HepG2 (cell line): ENCODE data around the gene ABCB8. TPM values are rescaled to one million over a fixed set of nuclear protein-coding genes. Genes with fewer than 3 reads are reported as not detected.

ENCODE experiments used
- ATAC-seq: fragments of 200-7000 bp; cut with Tn5 transposase; 3 replicates; pipeline ENCODE4 v1.9.1; 2020; ENCODE audit warnings: mild to moderate bottlenecking, moderate library complexity
- BruUV-seq: library from RNA; stranded (reverse); fragments of 400-500 nt; replicated peaks from 2 replicates; lab custom pipeline; 2021; lab: Mats Ljungman, UMichigan
- CTCF ChIA-PET: fragments of 300-600 bp; formaldehyde crosslinking; extraction: SDS; loops from one replicate; lab custom pipeline; 2021; ENCODE audit warnings: low total read pairs, inconsistent platforms, low intra/inter-chr PET ratio; lab: Yijun Ruan, JAX
- POLR2A ChIA-PET: fragments of 350-600 bp; sonication (Branson Sonifier 250); formaldehyde crosslinking; loops from one replicate; lab custom pipeline; 2020; ENCODE audit warnings: antibody characterized with exemption, inconsistent platforms; lab: Yijun Ruan, JAX
- DNase-seq: peaks from one replicate; pipeline ENCODE4 v3.0.0-alpha.2; 2015; ENCODE audit warnings: low spot score
- FAIRE-seq: peaks from 3 replicates; lab custom pipeline; 2011; peaks lifted over from hg19 to GRCh38; lab: Jason Lieb, UNC
- H2AFZ ChIP-seq: one replicate; pipeline ENCODE4 v1.6.1; 2011; ENCODE audit warnings: low read length, inconsistent platforms
- H3K27ac ChIP-seq: fragments of 300-600 bp; 3 replicates; pipeline ENCODE4 v1.8.0; 2011; ENCODE audit warnings: mixed run types, mild to moderate bottlenecking, mixed read lengths, low read length, inconsistent platforms; ENCODE audit not compliant: insufficient read depth; ENCODE audit errors: extremely low read length
- H3K27me3 ChIP-seq, 2 experiments: fragments of 200-600 bp in 1 of 2; 2 replicates in 1 of 2; 3 replicates in 1 of 2; pipeline versions ENCODE4 v1.6.0 to v1.8.0; 2011; ENCODE audit warnings: low read length in 2 of 2, mild to moderate bottlenecking in 2 of 2, moderate library complexity in 2 of 2, inconsistent platforms in 1 of 2; ENCODE audit not compliant: insufficient read depth in 2 of 2, control insufficient read depth in 1 of 2
- H3K36me3 ChIP-seq, 2 experiments: fragments of 200-600 bp in 1 of 2; replicated peaks in 1 of 2; 2 replicates in 1 of 2; 3 replicates in 1 of 2; pipeline versions ENCODE4 v1.5.1 to v1.8.0; 2011; ENCODE audit warnings: low read length in 2 of 2, inconsistent platforms in 1 of 2; ENCODE audit not compliant: insufficient read depth in 2 of 2, control insufficient read depth in 1 of 2
- H3K4me1 ChIP-seq: 2 replicates; pipeline ENCODE4 v1.5.1; 2012; ENCODE audit warnings: low read length, inconsistent platforms; ENCODE audit not compliant: insufficient read depth
- H3K4me2 ChIP-seq: 2 replicates; pipeline ENCODE4 v1.6.0; 2011; ENCODE audit warnings: low read depth, low read length, inconsistent platforms
- H3K4me3 ChIP-seq, 3 experiments: fragments of 200-600 bp in 1 of 3; sonication (generic), shearing (Covaris generic) in 1 of 3; replicated peaks in 1 of 3; 2 replicates each; pipeline ENCODE4 v1.5.1; 2011 to 2016; ENCODE audit warnings: low read length in 3 of 3, inconsistent platforms in 2 of 3, low read depth in 2 of 3, mild to moderate bottlenecking in 2 of 3, control low read depth in 1 of 3, mixed read lengths in 1 of 3; ENCODE audit not compliant: insufficient read depth in 1 of 3
- H3K79me2 ChIP-seq: one replicate; pipeline ENCODE4 v1.6.1; 2011; ENCODE audit warnings: low read length, inconsistent platforms; ENCODE audit not compliant: insufficient read depth
- H3K9ac ChIP-seq: 2 replicates; pipeline ENCODE4 v1.6.0; 2011; ENCODE audit warnings: mild to moderate bottlenecking, low read depth, low read length, inconsistent platforms; ENCODE audit not compliant: insufficient read depth
- H3K9me3 ChIP-seq: 2 replicates; pipeline ENCODE4 v1.5.1; 2012; ENCODE audit warnings: mild to moderate bottlenecking, low read length
- H4K20me1 ChIP-seq: 2 replicates; pipeline ENCODE4 v1.6.0; 2011; ENCODE audit warnings: inconsistent platforms, mild to moderate bottlenecking, low read length, moderate library complexity; ENCODE audit not compliant: insufficient read depth
- BCL6 ChIP-seq: IDR thresholded peaks from 2 replicates; pipeline ENCODE4 v1.6.1; 2016; ENCODE audit warnings: missing genetic modification reagents, missing compliant biosample characterization
- CBX2 ChIP-seq, 2 experiments: fragments of 200-600 bp in 1 of 2; sonication (generic); formaldehyde crosslinking in 1 of 2; IDR thresholded peaks; 2 replicates each; pipeline versions ENCODE4 v1.7.0 to v1.8.1; 2018 to 2022; ENCODE audit warnings: low read depth in 2 of 2, low read length in 1 of 2, mild to moderate bottlenecking in 1 of 2, missing genetic modification reagents in 1 of 2
- HOXA5 ChIP-seq: sonication (generic); formaldehyde crosslinking; IDR thresholded peaks from 2 replicates; pipeline ENCODE4 v1.4.0; 2020; ENCODE audit warnings: missing genetic modification reagents
- KLF9 ChIP-seq: IDR thresholded peaks from 2 replicates; pipeline ENCODE4 v1.6.1; 2016; ENCODE audit warnings: low read depth
- PHF20 ChIP-seq: sonication (generic); formaldehyde crosslinking; IDR thresholded peaks from 2 replicates; pipeline ENCODE4 v1.5.0; 2020; ENCODE audit warnings: mild to moderate bottlenecking, missing genetic modification reagents
- SMAD9 ChIP-seq: sonication (generic); formaldehyde crosslinking; IDR thresholded peaks from 2 replicates; pipeline ENCODE4 v1.5.1; 2020; ENCODE audit warnings: mild to moderate bottlenecking, missing genetic modification reagents
- TMF1 ChIP-seq: sonication (generic); formaldehyde crosslinking; IDR thresholded peaks from 2 replicates; pipeline ENCODE4 v1.8.1; 2022; ENCODE audit warnings: low read depth, missing genetic modification reagents
- ZBTB4 ChIP-seq: sonication (generic); formaldehyde crosslinking; IDR thresholded peaks from 2 replicates; pipeline ENCODE4 v1.4.0; 2020; ENCODE audit warnings: missing genetic modification reagents, mild to moderate bottlenecking, borderline replicate concordance
- ZFP41 ChIP-seq: sonication (generic); formaldehyde crosslinking; IDR thresholded peaks from 2 replicates; pipeline ENCODE4 v1.4.0; 2020; ENCODE audit warnings: mild to moderate bottlenecking, missing genetic modification reagents, borderline replicate concordance
- ZNF235 ChIP-seq: sonication (generic); formaldehyde crosslinking; IDR thresholded peaks from 2 replicates; pipeline ENCODE4 v1.8.1; 2023; ENCODE audit warnings: mild to moderate bottlenecking, missing genetic modification reagents, borderline replicate concordance
- ZNF263 ChIP-seq: sonication (generic); formaldehyde crosslinking; IDR thresholded peaks from 2 replicates; pipeline ENCODE4 v1.4.0; 2020; ENCODE audit warnings: missing genetic modification reagents
- ZNF746 ChIP-seq: sonication (generic); formaldehyde crosslinking; IDR thresholded peaks from 2 replicates; pipeline ENCODE4 v1.8.0; 2022; ENCODE audit warnings: mild to moderate bottlenecking, missing genetic modification reagents
- ZNF883 ChIP-seq: sonication (generic); formaldehyde crosslinking; IDR thresholded peaks from 2 replicates; pipeline ENCODE4 v1.5.1; 2020; ENCODE audit warnings: mild to moderate bottlenecking, missing genetic modification reagents; ENCODE audit errors: not compliant biosample characterization
- WGBS: methylation state at CpG from one replicate; pipeline ENCODE4 v1.1.6; 2017; ENCODE audit warnings: low lambda C conversion rate; 5-methylcytosine and 5-hydroxymethylcytosine counted together
- in situ Hi-C: cut with HindIII; loops from 2 replicates; pipeline ENCODE4 v1.10.0; 2017; ENCODE audit warnings: low pct_unique_long_range_greater_than_20kb; ENCODE audit not compliant: extremely low pct_ligation_motif_present
- intact Hi-C: fragments of 100-400 bp; cut with micrococcal nuclease; formaldehyde crosslinking; loops from one replicate; pipeline ENCODE4 v1.10.0; 2022; ENCODE audit not compliant: unreplicated experiment
- polyA plus RNA-seq, 8 experiments: library from polyadenylated mRNA; depleted of rRNA in 3 of 8; stranded (reverse) in 7 of 8; unstranded in 1 of 8; fragments of >200 nt; fragmentation: Illumina TruSeq in 4 of 8; extraction: Trizol in 4 of 8; gene quantifications; 2 replicates each; pipeline versions ENCODE4 v1.2.1 to v1.2.3, GENCODE V29; 2011 to 2016; ENCODE audit warnings: low read depth in 4 of 8, missing spikeins in 1 of 8, mixed read lengths in 1 of 8; ENCODE audit not compliant: insufficient read depth in 1 of 8
- total RNA-seq, 5 experiments: library from RNA; depleted of rRNA; stranded (reverse); fragments of >200 nt; fragmentation: Illumina TruSeq; extraction: Trizol; gene quantifications; 2 replicates each; pipeline ENCODE4 v1.2.3, GENCODE V29; 2016; ENCODE audit warnings: low read depth in 1 of 5

ABCB8 gene
- total and polyA plus RNA-seq, 2 of the 13 experiments (the other 11 are each of a cell fraction or from before 2014, with no cell fraction given): 6.6 to 16.7 TPM

- H3K4me2 ChIP-seq: peak overlapping the region; percentile 97
- FAIRE-seq (no peak), DNase-seq (no peak), ATAC-seq (no peak)
- CTCF ChIA-PET: no interaction called here
- in situ Hi-C loops (no loop called here), intact Hi-C loops (loop anchor here (10.0 kb wide), 1 partner anchor 159 kb away; the partner anchor contains the start of gene SMARCD3)
- no TSS peak for BruUV-seq
- H3K4me3 ChIP-seq: peak overlapping the region in 1 of 3 experiments; percentile 83; a peak in 2 of 6 replicates
- TF ChIP-seq ZFP41: no peak
- TF ChIP-seq ZNF235: 0 out of 2 replicates have a peak, but pooled peaks have one; percentile 10
- 0 out of 2 replicates have a peak, but pooled peaks have one; percentile 6 for TF ChIP-seq PHF20 (CRISPR knock-in tag)
- TF ChIP-seq TMF1 (CRISPR knock-in tag): peak; percentile 10; the same call in 1 of the 2 replicates
- peaks cover 22% of the 10 kb centered on the region for H4K20me1 ChIP-seq
- WGBS: 41% methylated on average over 5 of the region's 5 CpGs
- no peaks in the 10 kb centered on the region for H3K9me3 ChIP-seq
- no peak overlapping the region for H3K27ac ChIP-seq
- H3K36me3 ChIP-seq: peaks cover 0 to 1% of the 10 kb centered on the region in 2 experiments; a peak in 1 of 5 replicates
- H3K9ac ChIP-seq: peak overlapping the region; percentile 71; the same call in 1 of the 2 replicates
- H3K79me2 ChIP-seq: peaks cover 53% of the 10 kb centered on the region
- H3K4me1 ChIP-seq: peaks cover 64% of the 10 kb centered on the region
- no peaks in the 10 kb centered on the region; a peak in 1 of 5 replicates for H3K27me3 ChIP-seq
- POLR2A ChIA-PET: interaction anchor here (1.3 to 6.7 kb wide), 6 partner anchors 9 to 76 kb away, joined by 3 to 82 read pairs (median 6); partner anchors contain the start of gene SLC4A2
- no peak overlapping the region for H2AFZ ChIP-seq
Observed at GRCh38 chr7:151085329-151085690, 57.1 kb downstream of the ABCB8 start.

GRCh38 chr7:151085691-151086620, 57.7 kb downstream of the ABCB8 start, which contains the start of gene AGAP3:
Gene AGAP3, plus strand, starts transcription at chr7:151086475. Its CDS starts 267 bp downstream, at chr7:151086742.
- ChIA-PET CTCF (interaction anchor here (2.2 kb wide), 1 partner anchor 25 kb away, joined by 6 read pairs; no protein-coding TSS in a partner anchor), POLR2A (interaction anchor here (1.3 to 6.7 kb wide), 6 partner anchors 9 to 76 kb away, joined by 3 to 82 read pairs (median 6); partner anchors contain the start of gene SLC4A2)
- Histone ChIP-seq H3K79me2 (peaks cover 55% of the 10 kb centered on the region), H2AFZ (peak within 1 kb of the TSS; percentile 59), H4K20me1 (peaks cover 25% of the 10 kb centered on the region), H3K9ac (peak within 1 kb of the TSS; percentile 88), H3K4me2 (peak within 1 kb of the TSS; percentile 97), H3K4me3 (peak within 1 kb of the TSS; percentile 93 to 98 (median 95)), H3K9me3 (no peaks in the 10 kb centered on the region), H3K27me3 (no peaks in the 10 kb centered on the region; a peak in 1 of 5 replicates), H3K36me3 (peaks cover 0 to 1% of the 10 kb centered on the region in 2 experiments; a peak in 2 of 5 replicates), H3K27ac (peak within 1 kb of the TSS; percentile 70), H3K4me1 (peaks cover 70% of the 10 kb centered on the region)
- no TSS peak for BruUV-seq
- ATAC-seq (peak; percentile 40), FAIRE-seq (peak; percentile 39), DNase-seq (peak; percentile 75)
- intact Hi-C loops (loop anchor here (2.0 to 10.0 kb wide), 2 partner anchors 27 to 159 kb away; partner anchors contain the start of genes SLC4A2 and SMARCD3), in situ Hi-C loops (no loop called here)
- 2% methylated on average over 7 of the region's 84 CpGs for whole genome bisulfite sequencing
- no peak for TF ChIP-seq KLF9 (CRISPR knock-in tag)
- no peak for TF ChIP-seq CBX2 (IDR thresholded peaks at IDR 0.05; ENCODE audit: low read depth, low read length)
- TF ChIP-seq CBX2 (CRISPR knock-in tag; IDR thresholded peaks at IDR 0.05; ENCODE audit: low read depth): no peak
- peak; percentile 60; the same call in 1 of the 2 replicates for TF ChIP-seq ZNF746
- TF ChIP-seq ZNF883 (CRISPR knock-in tag): peak; percentile 86
- no peak for TF ChIP-seq ZBTB4
- TF ChIP-seq ZNF263: no peak
- TF ChIP-seq HOXA5: 0 out of 2 replicates have a peak, but pooled peaks have one; percentile 53
- TF ChIP-seq BCL6 (CRISPR knock-in tag): no peak
- TF ChIP-seq SMAD9 (CRISPR knock-in tag): no peak
